H1 (cell line): Measurements from ENCODE around the gene CYP4F3. TPM values are rescaled to one million over a fixed set of nuclear protein-coding genes. Genes with fewer than 3 reads are reported as not detected.

Experiments used
- CTCF ChIA-PET: fragments of 300-600 bp; sonication (Branson Sonifier 250); formaldehyde crosslinking; loops from one replicate; lab custom pipeline; 2021; ENCODE audit not compliant: partially characterized antibody; lab: Charles Lee
- POLR2A ChIA-PET: fragments of 300-600 bp; sonication (Branson Sonifier 250); formaldehyde crosslinking; loops from one replicate; lab custom pipeline; 2021; ENCODE audit warnings: inconsistent platforms; ENCODE audit not compliant: partially characterized antibody; lab: Charles Lee
- DNase-seq, 2 experiments: peaks; one replicate each; pipeline versions ENCODE4 v3.0.0 to v3.0.0-alpha.2; 2010 to 2022; ENCODE audit warnings: low spot score in 2 of 2, low read depth in 1 of 2, mixed read lengths in 1 of 2
- FAIRE-seq: peaks from 2 replicates; lab custom pipeline; 2011; peaks lifted over from hg19 to GRCh38; lab: Jason Lieb, UNC
- H2AFZ ChIP-seq: 2 replicates; pipeline ENCODE4 v1.8.1; 2012; ENCODE audit warnings: low read length, inconsistent platforms
- H2AK5ac ChIP-seq: 2 replicates; pipeline ENCODE4 v1.6.1; 2013; ENCODE audit warnings: low read depth, low read length
- H2BK120ac ChIP-seq: replicated peaks from 2 replicates; pipeline ENCODE3; 2013; ENCODE audit warnings: low read depth, low read length, inconsistent platforms
- H2BK12ac ChIP-seq: 2 replicates; pipeline ENCODE4 v1.6.1; 2013; ENCODE audit warnings: low read depth, low read length
- H2BK15ac ChIP-seq: 2 replicates; pipeline ENCODE4 v1.6.1; 2013; ENCODE audit warnings: low read length
- H2BK20ac ChIP-seq: 2 replicates; pipeline ENCODE4 v1.6.1; 2013; ENCODE audit warnings: low read length
- H2BK5ac ChIP-seq: 2 replicates; pipeline ENCODE4 v1.6.1; 2013; ENCODE audit warnings: low read depth, low read length
- H3K14ac ChIP-seq: 2 replicates; pipeline ENCODE4 v1.6.1; 2013; ENCODE audit warnings: inconsistent platforms; ENCODE audit not compliant: insufficient read length
- H3K18ac ChIP-seq: 2 replicates; pipeline ENCODE4 v1.6.1; 2013; ENCODE audit warnings: low read length; ENCODE audit errors: extremely low read depth
- H3K23ac ChIP-seq: 2 replicates; pipeline ENCODE4 v1.6.1; 2013; ENCODE audit warnings: inconsistent platforms; ENCODE audit not compliant: insufficient read length
- H3K23me2 ChIP-seq: 2 replicates; pipeline ENCODE4 v1.6.1; 2013; ENCODE audit warnings: low read depth, low read length
- H3K27ac ChIP-seq: 2 replicates; pipeline ENCODE4 v1.6.1; 2011; ENCODE audit warnings: low read depth, low read length, inconsistent platforms
- H3K27me3 ChIP-seq, 4 experiments: replicated peaks in 1 of 4; 1 replicate in 1 of 4; 2 replicates in 3 of 4; pipeline versions ENCODE4 v1.6.1 to v1.8.1; 2011 to 2013; ENCODE audit warnings: low read length in 3 of 4, mild to moderate bottlenecking in 3 of 4, inconsistent platforms in 2 of 4, mixed read lengths in 2 of 4, moderate library complexity in 1 of 4; ENCODE audit not compliant: control insufficient read depth in 3 of 4, insufficient read depth in 3 of 4; ENCODE audit errors: extremely low read depth in 1 of 4
- H3K36me3 ChIP-seq, 4 experiments: 2 replicates each; pipeline versions ENCODE4 v1.6.1 to v1.8.1; 2011 to 2013; ENCODE audit warnings: mild to moderate bottlenecking in 4 of 4, low read length in 3 of 4, moderate library complexity in 2 of 4, control low read depth in 1 of 4, inconsistent platforms in 1 of 4; ENCODE audit not compliant: insufficient read depth in 4 of 4, control insufficient read depth in 2 of 4
- H3K4ac ChIP-seq: replicated peaks from 2 replicates; pipeline ENCODE3; 2013; ENCODE audit warnings: low read length, low read depth, mixed read lengths, inconsistent platforms; ENCODE audit not compliant: insufficient read length
- H3K4me1 ChIP-seq, 4 experiments: replicated peaks in 1 of 4; 1 replicate in 1 of 4; 2 replicates in 3 of 4; pipeline versions ENCODE4 v1.6.1 to v1.8.1; 2011 to 2013; ENCODE audit warnings: low read length in 3 of 4, inconsistent platforms in 2 of 4, mixed read lengths in 1 of 4; ENCODE audit not compliant: insufficient read depth in 4 of 4, control insufficient read depth in 3 of 4
- H3K4me2 ChIP-seq, 2 experiments: 2 replicates each; pipeline versions ENCODE4 v1.6.1 to v1.8.1; 2011 to 2013; ENCODE audit warnings: low read depth in 2 of 2, low read length in 2 of 2, control low read depth in 1 of 2, inconsistent platforms in 1 of 2, mild to moderate bottlenecking in 1 of 2; ENCODE audit not compliant: insufficient read depth in 1 of 2
- H3K4me3 ChIP-seq, 4 experiments: fragments of 200-600, 300-600 bp in 1 of 4; sonication (generic), shearing (Covaris generic), sonication (Bioruptor Twin) in 1 of 4; 2 replicates each; pipeline versions ENCODE4 v1.5.1 to v1.8.1; 2011 to 2016; ENCODE audit warnings: low read length in 4 of 4, low read depth in 3 of 4, control low read depth in 2 of 4, inconsistent platforms in 2 of 4, mild to moderate bottlenecking in 2 of 4, mixed read lengths in 1 of 4, moderate library complexity in 1 of 4; ENCODE audit not compliant: insufficient read depth in 2 of 4; ENCODE audit errors: extremely low read depth in 1 of 4
- H3K56ac ChIP-seq: replicated peaks from 2 replicates; pipeline ENCODE3; 2013; ENCODE audit warnings: low read depth, mild to moderate bottlenecking, mixed read lengths, low read length, inconsistent platforms; ENCODE audit not compliant: insufficient read length
- H3K79me1 ChIP-seq: 2 replicates; pipeline ENCODE4 v1.6.1; 2013; ENCODE audit warnings: low read depth, low read length, control low read depth
- H3K79me2 ChIP-seq, 2 experiments: 2 replicates each; pipeline versions ENCODE4 v1.6.1 to v1.8.1; 2012 to 2013; ENCODE audit warnings: low read length in 2 of 2, mild to moderate bottlenecking in 2 of 2, inconsistent platforms in 1 of 2; ENCODE audit not compliant: insufficient read depth in 2 of 2, control insufficient read depth in 1 of 2
- H3K9ac ChIP-seq, 4 experiments: replicated peaks in 1 of 4; 1 replicate in 1 of 4; 2 replicates in 3 of 4; pipeline versions ENCODE4 v1.6.1 to v1.8.1; 2011 to 2013; ENCODE audit warnings: low read depth in 3 of 4, low read length in 3 of 4, control low read depth in 2 of 4, mild to moderate bottlenecking in 2 of 4, moderate library complexity in 2 of 4, inconsistent platforms in 1 of 4; ENCODE audit errors: extremely low read depth in 1 of 4
- H3K9me3 ChIP-seq, 2 experiments: 2 replicates each; pipeline versions ENCODE4 v1.6.1 to v1.8.1; 2012 to 2013; ENCODE audit warnings: mild to moderate bottlenecking in 2 of 2, moderate library complexity in 2 of 2, control low read depth in 1 of 2, inconsistent platforms in 1 of 2, low read depth in 1 of 2, low read length in 1 of 2, mixed read lengths in 1 of 2; ENCODE audit not compliant: insufficient read depth in 2 of 2
- H4K20me1 ChIP-seq, 2 experiments: replicated peaks in 1 of 2; 2 replicates each; pipeline versions ENCODE3 to v1.8.1; 2011 to 2013; ENCODE audit warnings: inconsistent platforms in 2 of 2, low read length in 2 of 2, mild to moderate bottlenecking in 1 of 2; ENCODE audit not compliant: insufficient read depth in 2 of 2, control insufficient read depth in 1 of 2
- H4K5ac ChIP-seq: 2 replicates; pipeline ENCODE4 v1.6.1; 2013; ENCODE audit warnings: low read length, low read depth, mixed read lengths, inconsistent platforms; ENCODE audit not compliant: insufficient read length
- H4K8ac ChIP-seq: 2 replicates; pipeline ENCODE4 v1.8.0; 2013; ENCODE audit warnings: mild to moderate bottlenecking, moderate library complexity, low read length, inconsistent platforms; ENCODE audit not compliant: insufficient read depth; ENCODE audit errors: extremely low read depth
- H4K91ac ChIP-seq: replicated peaks from 2 replicates; pipeline ENCODE3; 2013; ENCODE audit warnings: low read length, mixed read lengths, inconsistent platforms; ENCODE audit not compliant: insufficient read length
- MAFK ChIP-seq: IDR thresholded peaks from 2 replicates; pipeline ENCODE4 v1.6.1; 2012; ENCODE audit warnings: low read depth, mild to moderate bottlenecking, improper control_type of control experiment, low read length
- WGBS, 2 experiments: shearing (Covaris generic) in 1 of 2; methylation state at CpG; one replicate each; pipeline versions ENCODE4 v1.1.6 to v1.1.7; 2013 to 2015; ENCODE audit warnings: low lambda C conversion rate in 2 of 2, mixed read lengths in 2 of 2, inconsistent platforms in 1 of 2, low coverage in 1 of 2, missing lambda C conversion rate in 1 of 2; ENCODE audit not compliant: insufficient replicate concordance in 2 of 2, insufficient coverage in 1 of 2, insufficient read length in 1 of 2; ENCODE audit errors: extremely low coverage in 1 of 2, missing lambda C conversion rate in 1 of 2; 5-methylcytosine and 5-hydroxymethylcytosine counted together
- polyA plus RNA-seq, 7 experiments: library from polyadenylated mRNA; depleted of rRNA in 3 of 7; stranded (reverse) in 5 of 7; unstranded in 2 of 7; fragments of >200 nt in 5 of 7; fragments of 200-250 nt in 2 of 7; gene quantifications; 1 replicate in 5 of 7; 2 replicates in 1 of 7; 4 replicates in 1 of 7; pipeline versions ENCODE4 v1.2.1 to v1.2.3, GENCODE V29; 2011 to 2013; ENCODE audit warnings: missing spikeins in 2 of 7, mixed read lengths in 2 of 7
- total RNA-seq: library from RNA; stranded (reverse); fragmentation: NEBNext Ultra II Directional; extraction: Animal tissue kit (Norgen Biotek cat#: 25700); gene quantifications from 2 replicates; pipeline ENCODE4 v1.2.1, GENCODE V29; 2021

Gene CYP4F3
- total and polyA plus RNA-seq, 2 of the 8 experiments (the other 6 are each of a cell fraction or from before 2014, with no cell fraction given) = not detected

DNA sequence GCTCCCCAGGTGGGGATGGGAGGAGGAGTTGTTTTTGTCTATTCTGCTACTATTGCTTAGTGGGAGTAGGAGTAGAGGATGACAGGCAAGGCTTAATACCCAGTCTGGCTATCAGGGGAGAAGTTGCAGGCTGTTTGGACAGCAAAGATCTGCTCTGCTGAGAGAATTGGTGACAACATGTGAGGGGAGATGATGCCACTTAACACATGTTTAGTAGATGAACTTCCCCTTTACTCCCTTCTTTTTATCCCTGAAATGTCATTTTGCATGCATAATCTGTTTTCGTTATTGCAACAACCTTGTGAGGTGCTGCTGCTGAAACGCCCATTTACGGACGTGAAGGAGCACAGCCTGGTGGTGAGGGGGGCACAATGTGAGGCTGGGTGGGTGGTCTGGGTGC, 29.2 kb downstream of the CYP4F3 start:
- 84% methylated on average over 4 of the region's 4 CpGs; no CpG with 5 or more reads in 1 of the 2 experiments for WGBS, 2 experiments
- no peak overlapping the region for H3K23ac ChIP-seq
- no peak overlapping the region for H3K14ac ChIP-seq
- H4K20me1 ChIP-seq = no peaks in the 10 kb centered on the region
- H2BK5ac ChIP-seq = no peak overlapping the region
- no peak overlapping the region for H3K4ac ChIP-seq
- no peak overlapping the region for H4K8ac ChIP-seq
- no peak overlapping the region for H4K5ac ChIP-seq
- H2AK5ac ChIP-seq = no peak overlapping the region
- H3K9ac ChIP-seq = no peak overlapping the region
- H3K79me1 ChIP-seq = no peaks in the 10 kb centered on the region
- ChIA-PET POLR2A (no interaction called here), CTCF (no interaction called here)
- no peak overlapping the region for H2BK20ac ChIP-seq
- no peak for DNase-seq
- peaks cover 70 to 90% of the 10 kb centered on the region in 2 experiments for H3K9me3 ChIP-seq
- no peaks in the 10 kb centered on the region for H3K36me3 ChIP-seq
- H3K4me2 ChIP-seq = no peak overlapping the region
- H3K23me2 ChIP-seq = no peaks in the 10 kb centered on the region; the same call in 1 of the 2 replicates
- H4K91ac ChIP-seq = no peak overlapping the region
- H2AFZ ChIP-seq = no peak overlapping the region
- no peak overlapping the region for H2BK120ac ChIP-seq
- no peak overlapping the region for H3K4me3 ChIP-seq
- no peak overlapping the region for H2BK12ac ChIP-seq
- H3K4me1 ChIP-seq = no peaks in the 10 kb centered on the region
- no peak for FAIRE-seq
- no peaks in the 10 kb centered on the region for H3K27me3 ChIP-seq
- H2BK15ac ChIP-seq = no peak overlapping the region
- H3K27ac ChIP-seq = no peak overlapping the region
- H3K79me2 ChIP-seq = no peaks in the 10 kb centered on the region
- H3K18ac ChIP-seq = no peak overlapping the region
- H3K56ac ChIP-seq = no peak overlapping the region
- no peak for TF ChIP-seq MAFK
